HG02943 (cell line): ENCODE measurements around the gene ZMYND11.
"Not testable (repeated sequence)": the region's sequence is repeated elsewhere in the genome, so short reads cannot be mapped to it uniquely, and the experiment has no call there.

ENCODE experiments used
- ATAC-seq: cut with Tn5 transposase; IDR thresholded peaks from one replicate; pipeline ENCODE4 v1.9.1; 2021; ENCODE audit warnings: mild to moderate bottlenecking, low read depth, moderate library complexity; ENCODE audit not compliant: unreplicated experiment

The ZMYND11 gene

GRCh38 chr10:241451-241850 lies 106.2 kb downstream of the ZMYND11 start:
- ATAC-seq = no peak

- no peak for ATAC-seq
Observed at GRCh38 chr10:241966-242643, 106.8 kb downstream of the ZMYND11 start.

DNA sequence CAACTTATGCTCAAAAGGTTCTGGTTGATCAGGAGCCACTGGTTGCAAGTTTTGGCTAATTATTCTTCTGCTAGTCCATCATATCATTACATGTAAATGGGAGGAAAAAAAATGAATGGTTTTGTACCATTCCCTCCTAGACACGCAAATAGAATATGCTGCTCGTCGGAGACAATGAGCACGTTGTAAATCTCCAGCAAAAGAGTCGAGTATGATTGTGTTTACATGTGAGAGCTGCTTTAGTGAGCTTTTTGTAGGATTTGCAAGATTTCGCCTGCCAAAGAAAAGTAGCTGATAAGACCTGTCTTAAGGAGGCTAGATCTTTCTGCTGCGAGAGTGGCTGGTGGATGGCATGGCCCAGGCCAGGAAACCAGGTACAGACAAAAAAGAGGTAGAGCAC lies 109.0 kb downstream of the ZMYND11 start:
- ATAC-seq = no peak

DNA sequence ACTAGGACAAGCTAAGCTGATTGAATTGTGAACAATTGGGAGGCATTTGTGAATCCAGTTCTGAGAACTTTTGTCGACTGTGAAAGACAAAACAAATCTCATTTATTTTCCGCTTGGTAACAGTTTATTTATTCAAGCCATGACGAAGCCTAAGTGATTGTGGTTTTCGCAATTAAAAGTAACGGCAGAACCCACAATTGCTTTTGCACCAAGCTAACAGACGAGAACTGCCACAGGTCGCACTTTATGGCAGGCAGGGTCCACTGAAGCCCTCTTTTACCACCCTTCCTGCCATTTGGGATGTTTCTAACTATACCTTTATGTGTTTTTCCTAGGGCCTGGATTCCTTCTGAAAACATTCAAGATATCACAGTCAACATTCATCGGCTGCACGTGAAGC lies 111.2 kb downstream of the ZMYND11 start:
- no peak for ATAC-seq

DNA sequence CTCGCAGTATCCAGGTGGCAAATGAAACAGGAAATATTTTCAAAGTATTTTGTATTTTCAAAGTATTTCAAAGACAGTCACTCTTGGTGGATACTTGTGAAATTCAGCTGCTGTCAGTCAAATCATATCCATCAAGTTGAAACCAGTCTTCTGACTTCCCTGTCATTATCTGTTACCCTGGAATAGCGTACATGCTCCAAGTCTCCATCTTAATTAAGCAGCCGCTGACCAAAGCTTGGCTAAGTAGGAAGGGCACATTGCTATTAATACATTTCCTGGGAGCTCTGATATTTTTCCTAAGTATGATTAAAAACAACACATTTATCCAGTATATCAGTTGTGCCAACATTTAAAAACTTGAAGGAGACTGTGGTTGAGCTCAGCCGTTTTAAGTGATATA lies 112.2 kb downstream of the ZMYND11 start:
- no peak for ATAC-seq

- no peak for ATAC-seq
Observed at GRCh38 chr10:248307-248706, 113.1 kb downstream of the ZMYND11 start.

DNA sequence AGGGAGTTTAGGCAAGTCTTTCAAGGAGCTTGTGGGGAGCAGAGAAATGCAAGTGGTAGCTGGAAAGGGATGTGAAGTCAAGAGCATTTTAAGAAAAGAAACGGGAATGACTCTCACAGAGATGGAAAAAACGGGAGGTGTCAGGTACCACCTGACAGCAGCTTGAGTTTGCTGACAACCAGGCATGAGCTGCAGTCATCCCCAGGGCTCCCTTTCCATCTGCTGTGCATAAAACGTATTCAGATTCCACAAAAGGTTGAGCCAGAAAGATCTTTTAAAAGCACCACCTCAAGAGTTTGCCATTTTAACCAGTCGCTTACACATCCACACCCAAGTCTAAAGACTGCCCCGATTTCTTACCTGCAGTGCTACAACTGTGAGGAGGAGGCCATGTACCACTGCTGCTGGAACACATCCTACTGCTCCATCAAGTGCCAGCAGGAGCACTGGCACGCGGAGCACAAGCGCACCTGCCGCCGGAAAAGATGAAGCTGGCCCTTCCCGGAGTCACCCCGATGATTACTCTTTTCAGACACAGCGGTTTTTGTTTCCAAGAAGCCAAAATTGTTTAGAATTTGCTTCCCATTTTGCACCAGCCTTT lies 116.8 kb downstream of the ZMYND11 start:
- no peak for ATAC-seq

- ATAC-seq = no peak
Observed at GRCh38 chr10:260819-261429, 125.7 kb downstream of the ZMYND11 start.

- ATAC-seq = not testable (repeated sequence)
Observed at GRCh38 chr10:264160-265073, 129.2 kb downstream of the ZMYND11 start.

GRCh38 chr10:265074-265440 lies 129.8 kb downstream of the ZMYND11 start:
- not testable (repeated sequence) for ATAC-seq

GRCh38 chr10:265816-266588 lies 130.7 kb downstream of the ZMYND11 start:
- ATAC-seq = not testable (repeated sequence)

GRCh38 chr10:266974-267425 lies 131.7 kb downstream of the ZMYND11 start:
- ATAC-seq = no peak

- ATAC-seq = no peak
Observed at GRCh38 chr10:267705-268104, 132.4 kb downstream of the ZMYND11 start.

DNA sequence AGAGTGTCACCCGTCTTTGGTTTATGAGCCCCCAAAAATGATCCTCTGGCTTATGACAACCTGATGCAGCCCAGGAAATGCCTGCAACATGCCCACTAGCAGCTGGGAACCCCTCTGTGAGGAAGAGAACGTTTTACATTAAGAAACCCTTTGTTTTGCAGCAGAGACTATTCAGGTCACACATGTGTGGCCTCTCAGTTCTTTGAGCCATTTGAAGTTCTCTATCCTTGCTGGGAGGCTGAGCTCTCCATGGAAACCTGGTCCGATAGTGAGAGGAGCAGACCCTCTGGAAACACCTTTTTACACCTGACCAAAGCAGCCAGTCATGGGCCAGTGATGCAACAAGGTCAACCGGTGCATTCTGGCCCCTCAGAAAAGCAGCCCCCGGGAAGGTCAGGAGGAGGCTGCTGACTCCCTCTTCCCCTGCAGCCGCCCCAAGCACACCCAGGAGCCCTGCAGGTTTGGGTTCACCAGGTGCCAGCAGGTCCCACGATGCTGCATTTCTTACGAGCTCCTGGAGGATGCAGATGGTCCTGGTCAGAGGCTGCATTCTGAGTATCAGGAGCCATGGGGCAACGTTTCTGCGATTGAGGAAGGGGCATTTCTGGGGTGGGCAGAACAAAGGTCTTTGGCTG lies 134.3 kb downstream of the ZMYND11 start:
- ATAC-seq = no peak

DNA sequence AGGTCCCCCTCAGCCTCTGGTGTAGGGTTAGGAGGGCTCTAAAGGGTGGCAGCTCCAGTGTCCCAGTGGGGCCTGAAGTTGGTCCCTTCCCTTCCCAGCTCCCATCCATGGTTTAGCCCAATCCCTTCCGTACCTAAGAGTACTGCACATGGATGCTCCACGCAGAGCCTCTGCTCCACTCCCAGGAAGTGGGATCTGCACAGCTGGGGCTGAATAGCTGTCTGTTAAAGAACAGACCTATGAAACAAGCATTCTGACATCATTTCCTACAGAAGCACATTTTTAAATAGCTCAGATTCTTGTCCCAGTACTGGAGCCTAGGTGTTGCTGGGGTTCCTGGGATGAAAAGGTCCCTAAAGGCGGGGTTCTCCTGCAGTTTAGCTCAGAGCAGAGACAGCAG lies 135.9 kb downstream of the ZMYND11 start:
- ATAC-seq = no peak

DNA sequence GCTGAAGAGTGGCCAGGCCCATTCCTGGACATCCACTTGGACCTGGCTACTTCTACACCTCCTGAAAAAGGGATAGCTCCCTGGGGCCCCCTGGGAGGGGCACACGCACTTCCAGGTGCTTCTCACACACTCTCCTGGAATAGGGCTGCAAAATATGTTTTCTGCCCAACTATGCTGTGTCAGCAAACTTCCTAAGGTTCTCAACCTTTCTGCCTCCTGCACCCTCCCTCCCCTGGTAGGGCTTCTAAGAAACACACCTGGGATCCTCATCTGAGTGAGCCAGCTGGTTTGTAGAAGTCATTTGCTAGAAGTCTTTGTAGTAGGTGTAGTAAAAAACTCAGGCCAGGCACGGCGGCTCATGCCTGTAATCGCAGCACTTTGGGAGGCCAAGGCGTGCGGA lies 136.5 kb downstream of the ZMYND11 start:
- ATAC-seq = no peak

GRCh38 chr10:273088-273487 lies 137.8 kb downstream of the ZMYND11 start:
- no peak for ATAC-seq

DNA sequence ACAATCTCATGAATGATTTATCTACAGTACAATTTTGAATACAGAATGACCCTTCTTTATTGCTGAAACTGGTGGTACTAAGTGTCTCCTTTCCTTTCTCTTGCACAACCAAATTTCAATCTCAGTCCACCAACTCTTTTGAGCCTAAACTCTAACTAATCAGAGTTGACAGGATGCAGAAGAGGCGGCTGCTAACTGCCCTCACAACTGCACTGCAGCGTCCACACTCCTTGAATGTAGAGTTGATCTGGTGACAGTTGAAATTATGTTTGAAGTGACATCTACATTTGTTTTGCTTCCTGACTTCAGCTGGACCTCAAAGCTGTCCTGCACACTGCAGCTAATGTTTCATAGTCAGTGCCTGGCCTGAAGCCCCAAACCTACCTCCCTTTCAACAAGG lies 139.6 kb downstream of the ZMYND11 start:
- ATAC-seq = no peak

DNA sequence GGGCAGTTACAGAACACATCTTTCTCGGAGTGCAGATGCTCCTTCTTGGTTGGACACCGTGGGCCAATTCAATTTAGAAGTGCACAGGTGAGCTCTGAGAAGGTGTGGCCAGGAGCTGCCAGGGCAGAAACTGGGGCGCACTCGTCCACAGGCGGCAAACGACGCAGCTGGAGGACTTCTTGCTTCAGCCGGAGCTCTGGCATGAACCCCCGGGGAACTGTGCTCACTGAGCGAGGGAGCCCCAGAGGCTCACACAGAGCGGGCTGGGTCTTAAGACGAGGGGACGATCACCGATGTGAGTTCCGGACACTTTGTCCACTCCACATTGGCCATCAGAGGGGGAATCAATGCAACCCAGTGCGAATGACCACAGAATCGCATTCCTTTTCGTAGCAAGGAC lies 140.4 kb downstream of the ZMYND11 start:
- no peak for ATAC-seq

GRCh38 chr10:277963-278362 lies 142.7 kb downstream of the ZMYND11 start:
- ATAC-seq = no peak
